Epithelial cell of proximal tubule (primary cell): Measurements from ENCODE around the gene CCN2. TPM values are rescaled to one million over a fixed set of nuclear protein-coding genes. Genes with fewer than 3 reads are reported as not detected.

ENCODE experiments used
- DNase-seq: peaks from one replicate; pipeline ENCODE4 v3.0.0-alpha.2; 2011; ENCODE audit warnings: low read depth
- H3K4me3 ChIP-seq: 2 replicates; pipeline ENCODE4 v1.5.1; 2011; ENCODE audit warnings: low read depth, mild to moderate bottlenecking, low read length
- CTCF ChIP-seq: conservative IDR thresholded peaks from 2 replicates; pipeline ENCODE4 v1.5.1; 2012; ENCODE audit warnings: low read depth, mild to moderate bottlenecking, low read length
- total RNA-seq: library from RNA; depleted of rRNA; stranded (reverse); fragments of >200 nt; gene quantifications from 2 replicates; pipeline ENCODE4 v1.2.3, GENCODE V29; 2015

CCN2 gene
- total RNA-seq, 1 donor from 2014 or later: 40.1 TPM

DNA sequence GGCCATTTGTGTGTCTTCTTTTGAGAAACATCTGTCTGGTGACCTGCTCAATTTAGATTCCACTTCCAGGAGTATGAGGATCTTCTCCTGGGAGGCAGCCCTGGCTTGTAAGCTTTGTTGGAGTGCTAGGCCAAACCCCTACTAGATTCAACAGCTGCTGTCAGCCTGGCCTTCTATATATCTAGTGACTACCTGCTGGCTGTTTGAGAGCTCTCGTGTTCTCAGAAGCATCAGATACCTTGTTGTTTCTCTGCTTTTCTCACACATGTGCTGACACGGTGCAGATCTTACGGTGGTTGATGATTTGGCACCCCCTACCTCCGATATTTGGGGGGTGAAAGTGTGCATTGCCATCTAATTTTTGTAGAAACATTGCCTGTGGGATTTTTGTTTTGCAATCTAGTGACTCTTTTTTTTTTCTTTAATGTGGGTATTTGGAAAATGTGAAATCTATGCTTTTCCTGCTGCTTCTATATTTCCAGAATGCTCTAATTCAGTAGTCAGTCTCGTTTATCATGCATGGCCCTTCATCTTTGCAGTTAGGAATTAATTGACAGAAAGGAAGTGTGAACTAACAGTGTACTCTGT lies 4.7 kb downstream of the CCN2 start:
- no peak for DNase-seq
- no peak overlapping the region for H3K4me3 ChIP-seq
- no peak for TF ChIP-seq CTCF

- no peak for DNase-seq
- no peak overlapping the region for H3K4me3 ChIP-seq
- TF ChIP-seq CTCF: no peak
Measured at GRCh38 chr6:131945971-131946370, 5.2 kb downstream of the CCN2 start.

DNA sequence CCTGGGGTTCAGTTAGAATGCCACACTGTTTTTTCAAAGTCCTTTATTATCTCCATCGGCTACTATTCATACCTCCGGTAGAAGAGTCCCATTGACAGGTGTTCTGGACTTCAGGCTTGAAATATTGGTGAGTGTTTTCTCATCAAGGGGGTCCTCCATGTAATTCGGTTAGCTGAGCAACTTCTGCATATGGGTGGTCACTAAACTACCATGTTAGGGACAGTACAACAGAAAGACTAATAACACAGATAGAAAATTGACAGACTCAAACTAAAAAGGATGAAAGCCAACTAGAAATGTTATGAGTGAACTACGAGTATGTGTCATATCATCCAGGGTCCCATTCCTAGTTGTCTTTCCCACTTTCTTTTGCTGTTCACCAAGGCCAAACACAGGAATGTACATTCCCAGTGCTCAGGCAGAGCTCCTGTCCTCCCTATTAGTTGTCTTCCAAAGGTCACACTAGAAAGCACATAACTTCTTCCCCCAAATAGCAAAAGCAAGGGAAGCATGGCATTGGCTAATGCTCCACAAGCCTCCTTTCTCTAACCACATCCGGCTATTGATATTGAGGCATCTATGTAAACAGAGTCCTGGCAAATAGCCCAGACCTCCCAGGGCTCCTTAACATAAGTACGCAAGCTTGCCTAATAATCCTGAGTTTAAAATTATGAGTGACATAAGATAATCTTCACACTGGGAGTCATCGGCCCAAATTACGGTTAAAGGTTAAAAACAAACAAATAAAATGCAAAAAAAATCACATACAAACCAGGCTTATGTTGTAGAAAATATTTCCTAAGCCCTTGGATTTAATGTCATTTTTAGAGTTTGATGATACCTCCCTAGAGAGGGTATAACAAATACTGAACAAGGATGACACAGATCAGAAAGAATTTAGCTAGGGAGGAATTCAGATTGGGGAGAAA lies 13.2 kb downstream of the CCN2 start:
- TF ChIP-seq CTCF: no peak
- H3K4me3 ChIP-seq: no peak overlapping the region
- no peak for DNase-seq

GRCh38 chr6:131937226-131937625 lies 13.9 kb downstream of the CCN2 start:
- no peak overlapping the region for H3K4me3 ChIP-seq
- no peak for DNase-seq
- TF ChIP-seq CTCF: no peak

GRCh38 chr6:131936156-131936555 lies 15.0 kb downstream of the CCN2 start:
- no peak overlapping the region for H3K4me3 ChIP-seq
- no peak for TF ChIP-seq CTCF
- DNase-seq: no peak

DNA sequence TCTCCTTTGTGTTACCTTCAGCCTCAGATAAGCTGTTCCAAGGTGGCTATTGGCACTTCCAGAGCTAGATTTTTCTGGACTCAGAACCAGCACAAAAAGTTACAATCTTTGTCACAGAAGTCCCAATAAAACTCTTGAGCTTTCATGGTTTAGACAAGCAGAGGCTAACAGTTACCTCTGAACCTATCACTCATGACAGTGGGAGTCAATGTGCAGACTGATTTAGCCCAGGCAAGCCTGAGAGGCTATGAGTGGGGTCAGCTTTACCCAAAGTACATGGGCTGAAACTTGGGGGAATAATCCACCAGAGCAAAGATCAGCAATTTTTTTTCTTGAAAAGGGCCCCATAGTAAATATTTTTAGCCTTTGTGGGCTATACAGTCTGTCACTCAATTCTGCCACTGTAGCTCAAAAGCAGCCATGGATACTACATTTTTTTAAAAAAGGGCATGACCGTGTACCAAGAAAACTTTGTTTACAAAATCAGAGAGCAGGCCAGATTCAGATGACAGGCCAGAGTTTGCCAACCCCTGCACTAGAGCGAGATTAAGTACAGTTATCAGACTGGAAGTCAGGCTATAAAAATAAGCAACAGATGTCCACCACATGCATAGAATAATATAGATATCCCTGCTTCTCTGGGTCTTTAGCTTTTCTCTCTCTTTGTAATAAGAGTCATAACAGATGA lies 20.0 kb downstream of the CCN2 start:
- DNase-seq: no peak
- no peak for TF ChIP-seq CTCF
- H3K4me3 ChIP-seq: no peak overlapping the region
